Stimulated activated effector memory CD8-positive, alpha-beta T cell treated with anti-CD3 and anti-CD28 coated beads, Interleukin-12 subunit alpha, Interleukin-12 subunit beta, amount 100 ng/mL, for 72 hours (primary cell): ENCODE data around the gene MSS51.

Experiments used
- ATAC-seq: fragments of 150-1000 bp; cut with Tn5 transposase; 2 replicates; pipeline ENCODE4 v1.10.0; 2021
- DNase-seq, 2 donors: peaks; one replicate each; pipeline ENCODE4 v3.0.0; 2021 to 2022; ENCODE audit warnings: low spot score in 2 of 2
- H3K27ac Mint-ChIP-seq: one replicate; pipeline ENCODE4 v1.8.0; 2022; ENCODE audit warnings: mild to moderate bottlenecking, mixed read lengths
- H3K36me3 Mint-ChIP-seq: one replicate; pipeline ENCODE4 v1.8.0; 2022; ENCODE audit warnings: mild to moderate bottlenecking, mixed read lengths
- H3K4me1 Mint-ChIP-seq: one replicate; pipeline ENCODE4 v1.8.0; 2022; ENCODE audit warnings: mixed read lengths
- H3K4me3 Mint-ChIP-seq: one replicate; pipeline ENCODE4 v1.8.0; 2022; ENCODE audit warnings: mild to moderate bottlenecking, mixed read lengths
- H3K9me3 Mint-ChIP-seq: one replicate; pipeline ENCODE4 v1.8.0; 2022; ENCODE audit warnings: mixed read lengths

MSS51 gene

DNA sequence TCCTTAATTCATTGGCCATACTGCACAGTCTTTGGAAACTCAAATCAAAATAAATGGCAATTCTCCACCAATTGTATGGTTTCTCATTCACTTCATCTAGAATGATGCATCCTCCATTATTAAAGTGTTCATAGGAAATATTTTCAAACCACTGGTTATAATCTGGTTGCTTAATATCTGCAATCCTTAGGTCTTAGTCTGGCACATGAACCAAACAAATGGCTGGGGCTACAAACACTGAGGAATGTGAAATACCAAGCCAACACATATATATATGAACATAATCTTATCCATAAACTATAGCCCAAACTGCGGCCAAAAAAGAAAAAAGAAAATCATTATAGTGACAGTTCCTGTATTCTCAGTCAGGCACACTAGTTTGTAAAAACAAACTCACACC lies 5.7 kb upstream of the MSS51 start:
- no peak for ATAC-seq
- Mint-ChIP-seq H3K4me3 (no peak overlapping the region), H3K27ac (peak overlapping the region; percentile 32), H3K9me3 (no peaks in the 10 kb centered on the region), H3K36me3 (peaks cover 56% of the 10 kb centered on the region), H3K4me1 (peaks cover 20% of the 10 kb centered on the region)
- DNase-seq, result no peak

DNA sequence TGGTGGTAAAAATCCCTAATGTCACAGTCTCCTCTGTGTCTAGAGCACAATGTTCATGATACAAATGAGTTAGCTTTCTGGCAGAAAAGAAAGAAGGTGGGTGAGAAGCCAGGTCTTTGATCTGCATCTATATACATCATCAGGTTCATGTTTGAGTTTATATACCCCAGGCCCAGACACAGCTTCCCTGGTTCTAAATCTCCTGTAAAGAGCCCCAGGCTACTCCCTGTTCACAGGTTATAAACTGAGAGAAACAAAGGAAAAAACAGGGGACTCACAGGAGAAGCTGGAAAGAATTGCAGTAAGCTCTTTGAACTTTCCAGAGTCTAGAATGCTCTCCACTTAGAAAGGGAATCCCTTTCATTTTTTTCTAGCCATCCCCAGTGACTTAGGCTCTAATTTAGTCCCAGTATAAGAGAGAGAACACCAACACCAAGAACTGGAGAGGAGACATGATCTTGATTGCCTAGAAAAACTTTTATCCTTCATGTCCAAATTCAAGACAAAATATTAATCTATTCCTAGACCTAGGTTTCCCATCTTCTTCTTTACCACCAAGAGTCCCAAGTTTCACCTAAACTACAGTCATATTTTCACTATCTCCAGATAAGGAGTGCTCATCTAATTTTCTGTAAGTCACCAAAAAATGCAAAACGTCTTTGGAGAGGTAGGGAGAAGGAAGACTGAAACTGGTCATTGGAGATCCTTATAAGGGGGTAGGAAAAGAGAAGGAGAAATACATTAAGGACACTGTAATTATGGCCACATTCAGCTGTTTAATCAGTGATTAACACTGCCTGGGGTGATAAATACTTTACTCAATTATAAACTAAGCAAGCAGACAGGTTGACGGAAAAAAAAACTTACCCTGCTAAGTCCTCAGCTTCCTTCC lies 469 bp downstream of the MSS51 start:
- H3K4me1 Mint-ChIP-seq, result peaks cover 7% of the 10 kb centered on the region
- no peaks in the 10 kb centered on the region for H3K9me3 Mint-ChIP-seq
- H3K4me3 Mint-ChIP-seq, result no peak overlapping the region

DNA sequence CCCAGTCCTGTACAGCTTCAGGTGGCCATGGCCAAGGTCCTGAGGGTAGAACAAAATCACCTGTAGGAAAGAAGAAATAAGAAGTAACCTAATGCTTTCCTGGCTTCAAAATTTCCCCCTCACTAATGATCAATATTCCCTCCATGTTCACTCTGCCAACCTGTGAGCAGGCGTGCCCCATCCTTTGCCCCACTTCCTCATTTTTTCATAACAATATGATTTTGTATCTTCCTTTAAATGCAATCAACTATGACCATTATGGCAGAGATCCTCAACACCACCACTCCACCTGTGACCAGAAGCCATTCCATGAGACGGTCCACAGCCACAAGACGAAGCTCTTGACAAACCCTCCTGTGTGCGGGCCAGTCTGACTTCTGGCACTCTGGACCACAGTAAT lies 7.0 kb downstream of the MSS51 start:
- Mint-ChIP-seq H3K36me3 (peaks cover 46% of the 10 kb centered on the region), H3K27ac (no peak overlapping the region), H3K9me3 (no peaks in the 10 kb centered on the region), H3K4me1 (peaks cover 7% of the 10 kb centered on the region), H3K4me3 (no peak overlapping the region)
- ATAC-seq (no peak), DNase-seq (no peak)

More for the DNA sequence above, 469 bp downstream of the MSS51 start:
- ATAC-seq (no peak), DNase-seq (no peak)
- peaks cover 23% of the 10 kb centered on the region for H3K36me3 Mint-ChIP-seq
- peak overlapping the region; percentile 1 for H3K27ac Mint-ChIP-seq

DNA sequence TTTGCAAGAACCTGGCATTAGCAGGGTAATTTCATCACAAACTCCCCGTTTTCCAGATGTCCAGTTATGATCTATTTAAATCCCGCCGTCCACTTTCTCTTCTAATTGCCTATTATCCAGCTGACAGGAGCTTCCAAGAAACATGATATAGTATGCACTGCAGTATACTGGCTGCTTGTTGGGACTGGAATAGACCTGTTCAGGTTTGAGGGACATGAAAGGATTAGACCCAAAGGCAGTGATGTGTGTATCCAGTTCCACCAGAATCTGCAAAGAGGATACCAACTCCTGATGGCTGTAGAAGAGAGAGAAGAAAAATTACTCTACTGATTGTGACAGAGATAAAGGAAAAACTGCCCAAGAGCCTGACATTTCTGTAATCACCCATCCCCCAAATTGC lies 8.9 kb downstream of the MSS51 start:
- ATAC-seq, result no peak
- Mint-ChIP-seq H3K4me1 (peaks cover 7% of the 10 kb centered on the region), H3K9me3 (no peaks in the 10 kb centered on the region), H3K27ac (no peak overlapping the region), H3K4me3 (no peak overlapping the region), H3K36me3 (peaks cover 46% of the 10 kb centered on the region)
- no peak for DNase-seq

DNA sequence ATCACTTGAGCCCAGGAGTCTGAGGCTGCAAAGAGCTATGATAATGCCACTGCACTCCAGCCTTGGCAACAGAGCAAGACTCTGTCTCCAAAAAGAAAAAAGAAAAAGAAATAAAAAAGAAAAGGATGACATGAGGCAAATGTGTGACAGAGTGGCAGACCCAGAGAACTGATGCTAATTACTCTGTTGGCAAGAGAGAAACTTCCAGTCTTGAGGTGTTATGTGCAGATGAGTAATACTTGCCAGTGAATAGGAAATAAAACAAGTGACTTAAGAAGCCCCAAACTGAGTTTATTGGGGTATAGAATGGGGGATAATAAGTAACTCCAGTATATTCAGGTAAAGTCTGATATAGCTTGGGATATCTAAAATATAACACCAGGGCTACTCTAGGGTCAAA lies 10.1 kb downstream of the MSS51 start:
- peak overlapping the region; percentile 80 for H3K27ac Mint-ChIP-seq

DNA sequence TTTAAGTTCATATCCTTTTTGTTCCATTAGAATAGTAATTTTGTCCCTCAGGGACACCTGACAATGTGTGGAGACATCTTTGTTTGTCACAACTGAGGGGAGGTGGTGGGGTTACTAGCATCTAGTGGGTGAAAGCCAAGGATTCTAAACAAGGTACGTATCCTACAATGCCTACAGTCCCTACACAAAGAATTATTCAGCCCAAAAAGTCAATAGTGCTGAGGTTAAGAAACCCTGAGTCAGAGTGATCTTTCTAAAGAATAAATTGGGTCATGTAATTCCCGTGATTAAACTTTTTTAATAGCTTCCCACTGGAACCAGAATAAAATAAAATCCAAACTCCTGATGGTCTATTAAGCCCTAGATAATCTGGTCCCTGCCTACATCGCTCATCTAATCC lies 16.8 kb downstream of the MSS51 start:
- H3K36me3 Mint-ChIP-seq, result peaks cover 18% of the 10 kb centered on the region
- no peak for ATAC-seq
- H3K9me3 Mint-ChIP-seq, result no peaks in the 10 kb centered on the region
- no peak for DNase-seq
- H3K4me1 Mint-ChIP-seq, result peaks cover 24% of the 10 kb centered on the region
- no peak overlapping the region for H3K4me3 Mint-ChIP-seq
- H3K27ac Mint-ChIP-seq, result no peak overlapping the region

More for the DNA sequence above, 10.1 kb downstream of the MSS51 start:
- no peak overlapping the region for H3K4me3 Mint-ChIP-seq
- peak; percentile 65 for ATAC-seq
- H3K36me3 Mint-ChIP-seq, result peaks cover 46% of the 10 kb centered on the region
- H3K9me3 Mint-ChIP-seq, result no peaks in the 10 kb centered on the region
- no peak for DNase-seq
- H3K4me1 Mint-ChIP-seq, result peaks cover 7% of the 10 kb centered on the region

DNA sequence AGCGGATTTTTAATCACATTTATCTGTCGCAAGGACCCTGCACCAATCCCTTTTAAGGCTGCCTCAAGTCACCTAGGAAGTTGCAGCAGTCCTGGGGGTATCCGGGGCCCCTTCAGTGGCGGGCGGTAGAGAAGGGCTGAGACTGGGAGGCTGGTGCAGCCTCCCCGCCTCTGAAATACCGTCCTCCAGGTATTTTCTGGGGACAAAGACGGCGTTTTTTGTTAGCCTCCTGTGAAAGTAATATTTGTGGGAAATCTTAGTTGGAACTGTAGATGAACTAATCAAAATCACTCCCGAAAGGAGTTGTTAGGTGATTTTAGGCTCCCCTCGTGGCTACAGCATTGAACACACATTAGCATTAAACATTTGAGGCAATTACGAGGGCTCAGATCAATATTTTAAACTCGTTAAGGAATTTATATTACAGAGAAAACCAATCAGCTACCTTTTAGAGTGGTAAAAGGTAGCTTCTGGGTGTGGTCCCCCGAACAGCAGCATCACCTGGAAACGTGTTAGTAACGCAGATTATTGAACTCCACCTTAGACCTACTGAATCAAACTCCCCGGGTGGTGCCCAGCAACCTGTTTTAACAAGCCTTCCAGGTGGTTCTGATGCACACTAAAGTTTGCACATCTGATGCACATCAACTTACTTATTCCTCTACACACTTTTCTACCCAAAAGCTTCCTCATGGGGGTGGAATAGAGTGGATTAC lies 19.0 kb downstream of the MSS51 start:
- Mint-ChIP-seq H3K4me3 (peak overlapping the region; percentile 90), H3K4me1 (peaks cover 43% of the 10 kb centered on the region), H3K9me3 (no peaks in the 10 kb centered on the region), H3K27ac (peak overlapping the region; percentile 97), H3K36me3 (peaks cover 33% of the 10 kb centered on the region)
- ATAC-seq (peak; percentile 65), DNase-seq (no peak)

DNA sequence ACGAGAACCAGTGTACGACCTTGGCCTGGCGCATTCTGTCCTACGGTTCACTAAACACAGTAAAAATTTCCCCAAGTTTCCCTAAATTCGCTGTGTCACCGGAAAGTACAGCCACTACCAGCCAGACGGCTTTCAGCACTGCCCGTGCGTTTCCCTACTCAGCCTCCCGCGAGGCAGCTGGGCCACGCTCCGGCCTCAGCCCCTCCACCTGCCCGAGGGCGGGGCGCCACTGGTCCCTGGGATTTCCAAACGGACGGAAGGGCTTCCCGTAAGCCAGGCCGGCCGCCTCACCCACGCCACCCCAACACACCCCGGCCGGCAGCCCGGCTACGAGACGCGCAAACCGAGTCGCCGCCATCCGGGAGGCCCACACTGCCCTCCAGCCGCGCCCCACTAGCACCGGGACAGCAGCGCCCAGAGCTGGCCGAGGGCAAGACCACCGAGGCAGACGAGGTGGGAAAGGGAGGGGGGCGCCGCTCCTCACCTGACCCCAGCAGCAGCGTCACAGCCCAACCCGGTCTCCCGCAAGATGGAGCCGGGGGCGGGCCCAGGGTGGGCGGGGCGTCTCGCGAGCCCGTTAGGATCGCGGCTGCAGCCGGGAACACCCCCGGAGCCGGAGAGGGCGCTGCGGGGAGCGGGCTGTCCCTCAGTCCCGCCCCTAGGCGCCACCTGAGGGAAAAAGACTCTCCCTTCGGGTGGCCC lies 19.7 kb downstream of the MSS51 start, which contains the start of gene ANXA7:
Gene ANXA7 (minus strand): TSS at position 531 of the 702 bp plus-strand sequence. CDS start 13,202 bp downstream, outside the sequence.
- Mint-ChIP-seq H3K27ac (peak within 1 kb of the TSS; percentile 97), H3K4me1 (peaks cover 49% of the 10 kb centered on the region), H3K9me3 (no peaks in the 10 kb centered on the region), H3K4me3 (peak within 1 kb of the TSS; percentile 90), H3K36me3 (peaks cover 35% of the 10 kb centered on the region)
- ATAC-seq (peak; percentile 96), DNase-seq (peak; percentile 84 to 94)

DNA sequence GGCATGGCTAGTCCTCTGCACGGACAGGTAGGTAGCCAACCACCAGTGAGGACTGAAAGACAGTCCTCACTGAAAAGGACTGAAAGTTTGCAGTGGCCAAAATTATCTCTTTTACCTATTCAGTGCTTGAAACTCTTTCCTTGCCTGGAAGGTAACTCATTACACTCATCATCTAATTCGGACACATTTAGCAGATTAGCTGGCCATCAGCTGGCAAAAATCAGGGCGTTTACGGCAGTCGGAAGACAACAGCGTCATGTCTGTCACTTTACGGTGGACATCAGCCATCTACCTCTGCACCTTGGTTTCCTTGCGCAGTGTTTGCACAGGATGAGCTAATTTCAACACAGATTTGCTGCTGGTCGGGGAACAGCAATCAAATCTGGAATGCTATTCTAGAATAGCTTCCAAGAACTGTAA lies 20.2 kb downstream of the MSS51 start:
- Mint-ChIP-seq H3K4me1 (peaks cover 53% of the 10 kb centered on the region), H3K4me3 (peak overlapping the region; percentile 90), H3K9me3 (no peaks in the 10 kb centered on the region), H3K27ac (peak overlapping the region; percentile 97), H3K36me3 (peaks cover 37% of the 10 kb centered on the region)
- DNase-seq, result no peak
- ATAC-seq, result peak; percentile 66

DNA sequence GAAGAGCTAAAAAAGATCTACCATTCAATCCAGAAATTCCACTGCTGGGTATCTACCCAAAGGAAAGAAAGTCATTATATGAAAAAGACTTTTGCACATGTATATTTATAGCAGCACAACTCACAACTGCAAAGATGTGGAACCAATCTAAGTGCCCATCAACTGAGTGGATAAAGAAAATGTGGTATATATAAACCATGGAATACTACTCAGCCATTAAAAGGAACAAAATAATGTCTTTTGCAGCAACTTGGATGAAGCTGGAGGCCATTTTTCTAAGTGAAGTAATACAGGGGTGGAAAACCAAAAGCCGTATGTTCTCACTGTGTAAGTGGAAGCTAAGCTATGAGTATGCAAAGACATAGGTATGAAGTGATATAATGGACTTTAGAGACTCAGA lies 22.5 kb downstream of the MSS51 start:
- H3K27ac Mint-ChIP-seq, result no peak overlapping the region
- peak overlapping the region; percentile 90 for H3K4me3 Mint-ChIP-seq
- DNase-seq (no peak), ATAC-seq (no peak)
- H3K36me3 Mint-ChIP-seq, result peaks cover 53% of the 10 kb centered on the region
- H3K4me1 Mint-ChIP-seq, result peaks cover 75% of the 10 kb centered on the region
- no peaks in the 10 kb centered on the region for H3K9me3 Mint-ChIP-seq

DNA sequence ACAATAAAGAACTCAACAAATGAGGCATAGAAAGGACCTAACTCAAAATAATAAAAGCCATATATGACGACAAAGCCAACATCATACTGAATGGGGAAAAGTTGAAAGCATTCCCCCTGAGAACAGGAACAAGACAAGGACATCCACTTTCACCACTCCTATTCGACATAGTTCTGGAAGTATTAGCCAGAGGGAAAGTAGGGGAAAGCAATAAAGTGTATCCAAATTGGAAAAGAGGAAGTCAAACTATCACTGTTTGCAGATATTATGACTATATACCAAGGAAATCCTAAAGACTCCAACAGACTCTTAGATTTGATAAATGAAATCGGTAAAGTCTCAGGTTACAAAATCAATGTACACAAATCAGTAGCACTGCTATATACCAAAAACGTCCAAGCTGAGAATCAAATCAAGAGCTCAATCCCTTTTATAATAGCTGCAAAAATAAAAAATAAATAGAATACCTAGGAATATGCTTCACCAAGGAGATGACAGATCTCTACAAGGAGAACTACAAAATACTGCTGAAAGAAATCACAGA lies 24.3 kb downstream of the MSS51 start:
- H3K4me1 Mint-ChIP-seq, result peaks cover 70% of the 10 kb centered on the region
- ATAC-seq, result no peak
- no peak for DNase-seq
- no peak overlapping the region for H3K27ac Mint-ChIP-seq
- no peaks in the 10 kb centered on the region for H3K9me3 Mint-ChIP-seq
- H3K4me3 Mint-ChIP-seq, result no peak overlapping the region
- H3K36me3 Mint-ChIP-seq, result peaks cover 53% of the 10 kb centered on the region

DNA sequence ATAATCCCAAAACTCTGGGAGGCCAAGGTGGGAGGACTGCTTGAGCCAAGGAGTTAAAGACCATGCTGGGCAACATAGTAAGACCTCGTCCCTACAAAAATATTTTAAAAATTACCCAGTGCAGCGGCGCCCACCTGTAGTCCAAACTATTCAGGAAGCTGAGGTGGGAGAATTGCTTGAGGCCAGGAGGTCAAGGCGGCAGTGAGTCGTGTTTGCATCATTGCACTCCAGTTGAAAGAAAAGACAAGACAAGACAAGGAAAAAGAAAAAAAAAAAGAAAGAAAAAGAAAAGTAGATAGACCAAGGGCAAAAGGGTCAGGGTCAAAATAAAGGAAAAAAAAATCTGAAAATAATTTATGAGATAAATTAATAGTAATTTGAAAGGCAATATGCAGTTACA lies 25.3 kb downstream of the MSS51 start:
- Mint-ChIP-seq H3K36me3 (peaks cover 46% of the 10 kb centered on the region), H3K4me1 (peaks cover 76% of the 10 kb centered on the region), H3K27ac (no peak overlapping the region), H3K4me3 (no peak overlapping the region), H3K9me3 (no peaks in the 10 kb centered on the region)
- DNase-seq (no peak), ATAC-seq (no peak)

DNA sequence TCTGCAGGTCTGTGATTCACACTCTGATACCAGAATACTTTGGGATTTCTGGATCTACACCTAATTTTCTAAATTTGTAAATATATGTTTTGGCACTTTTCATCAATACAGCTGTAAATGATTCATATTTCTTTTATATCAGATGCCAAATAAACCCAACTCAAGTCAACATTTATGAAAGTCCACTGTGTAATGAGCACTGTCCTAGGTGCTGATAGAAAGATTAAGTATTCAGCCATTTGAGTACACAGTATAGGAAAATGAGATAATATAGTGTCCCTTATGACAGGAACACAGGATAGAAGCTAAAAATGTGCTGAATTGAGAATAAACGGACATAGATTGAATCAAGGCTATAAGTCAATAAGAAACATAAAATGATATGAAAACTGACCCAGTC lies 25.9 kb downstream of the MSS51 start:
- Mint-ChIP-seq H3K4me3 (no peak overlapping the region), H3K9me3 (no peaks in the 10 kb centered on the region), H3K36me3 (peaks cover 41% of the 10 kb centered on the region), H3K4me1 (peaks cover 76% of the 10 kb centered on the region), H3K27ac (no peak overlapping the region)
- ATAC-seq (no peak), DNase-seq (no peak)

DNA sequence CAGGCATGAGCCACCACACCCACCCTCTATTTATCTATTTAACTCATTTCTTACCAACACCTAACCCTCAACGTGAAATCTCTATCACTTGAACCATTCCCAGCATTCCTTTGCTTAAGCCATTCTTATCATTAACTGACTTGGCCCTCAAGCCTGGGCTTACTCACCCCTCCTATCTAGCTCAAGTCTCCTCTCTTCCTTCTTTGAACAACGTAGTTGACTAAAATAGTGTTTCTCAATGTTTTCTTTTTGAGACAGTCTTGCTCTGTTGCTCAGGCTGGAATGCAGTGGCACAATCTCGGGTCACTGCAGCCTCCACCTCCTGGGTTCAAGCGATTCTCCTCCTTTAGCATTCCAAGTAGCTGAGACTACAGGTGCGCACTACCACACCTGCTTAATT lies 26.5 kb downstream of the MSS51 start:
- H3K4me3 Mint-ChIP-seq, result no peak overlapping the region
- H3K36me3 Mint-ChIP-seq, result peaks cover 36% of the 10 kb centered on the region
- DNase-seq (no peak), ATAC-seq (no peak)
- H3K9me3 Mint-ChIP-seq, result no peaks in the 10 kb centered on the region
- H3K27ac Mint-ChIP-seq, result no peak overlapping the region
- H3K4me1 Mint-ChIP-seq, result peaks cover 73% of the 10 kb centered on the region

DNA sequence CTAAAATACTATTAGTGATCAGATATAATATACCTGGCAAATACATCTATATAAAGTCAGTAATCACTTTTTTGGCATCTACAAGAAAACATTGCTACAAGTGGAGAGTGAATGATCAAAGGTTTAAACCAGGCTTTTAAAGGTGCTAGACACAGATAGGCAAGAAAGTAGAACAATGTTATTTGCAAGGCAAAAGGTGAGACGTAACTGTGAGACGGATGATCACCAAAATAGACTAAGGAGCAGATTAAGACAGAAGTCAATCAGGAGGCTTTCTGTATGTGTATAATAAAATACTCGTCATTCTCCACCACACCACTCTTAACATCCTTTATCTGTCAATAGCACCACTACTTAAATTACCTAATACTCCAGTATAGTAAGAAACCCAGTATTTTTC lies 27.8 kb downstream of the MSS51 start:
- Mint-ChIP-seq H3K27ac (no peak overlapping the region), H3K4me3 (no peak overlapping the region), H3K36me3 (peaks cover 32% of the 10 kb centered on the region), H3K9me3 (no peaks in the 10 kb centered on the region), H3K4me1 (peaks cover 62% of the 10 kb centered on the region)
- no peak for ATAC-seq
- no peak for DNase-seq
